ENCODE results near the gene TMPRSS11A. TPM values are rescaled to one million over a fixed set of nuclear protein-coding genes. Genes with fewer than 3 reads are reported as not detected.

Gene TMPRSS11A
- total RNA-seq, 4 donors from 2014 or later: not detected

GRCh38 chr4:67891645-67892044, 71.6 kb downstream of the TMPRSS11A start:
- Histone ChIP-seq H3K9me3 (no peaks in the 10 kb centered on the region), H3K4me1 (no peaks in the 10 kb centered on the region), H3K36me3 (no peaks in the 10 kb centered on the region), H3K27ac (no peak overlapping the region), H3K4me3 (no peak overlapping the region), H3K27me3 (no peaks in the 10 kb centered on the region)
- intact Hi-C loops (cut with DNase I; ENCODE audit: low total_unique reads) (no loop called here), in situ Hi-C loops (cut with MboI; ENCODE audit: low sequenced_read_pairs in 4 of 4) (no loop called here)
- ATAC-seq (no peak), DNase-seq (no peak)
- TF ChIP-seq CTCF (IDR thresholded peaks at IDR 0.05 in 4 of 5, conservative IDR thresholded peaks at IDR 0.05 in 1 of 5) (no peak), POLR2A (IDR thresholded peaks at IDR 0.05) (no peak)

GRCh38 chr4:67886281-67886680, 77.0 kb downstream of the TMPRSS11A start:
- Histone ChIP-seq H3K4me1 (no peaks in the 10 kb centered on the region), H3K36me3 (no peaks in the 10 kb centered on the region), H3K27ac (no peak overlapping the region), H3K27me3 (no peaks in the 10 kb centered on the region), H3K9me3 (no peaks in the 10 kb centered on the region), H3K4me3 (no peak overlapping the region)
- DNase-seq (no peak), ATAC-seq (no peak)
- intact Hi-C loops (cut with DNase I; ENCODE audit: low total_unique reads) (no loop called here), in situ Hi-C loops (cut with MboI; ENCODE audit: low sequenced_read_pairs in 4 of 4) (no loop called here)
- TF ChIP-seq CTCF (IDR thresholded peaks at IDR 0.05 in 4 of 5, conservative IDR thresholded peaks at IDR 0.05 in 1 of 5) (no peak), POLR2A (IDR thresholded peaks at IDR 0.05) (no peak)

GRCh38 chr4:67885762-67886161, 77.5 kb downstream of the TMPRSS11A start:
- no peak for DNase-seq
- Histone ChIP-seq H3K36me3 (no peaks in the 10 kb centered on the region), H3K27ac (no peak overlapping the region), H3K4me1 (no peaks in the 10 kb centered on the region), H3K4me3 (no peak overlapping the region), H3K9me3 (no peaks in the 10 kb centered on the region), H3K27me3 (no peaks in the 10 kb centered on the region)
- intact Hi-C loops (cut with DNase I; ENCODE audit: low total_unique reads): no loop called here
- TF ChIP-seq POLR2A (IDR thresholded peaks at IDR 0.05): no peak
- no peak for TF ChIP-seq CTCF (IDR thresholded peaks at IDR 0.05 in 4 of 5, conservative IDR thresholded peaks at IDR 0.05 in 1 of 5)
- ATAC-seq: no peak
- in situ Hi-C loops (cut with MboI; ENCODE audit: low sequenced_read_pairs in 4 of 4): no loop called here

- H3K9me3 ChIP-seq: no peaks in the 10 kb centered on the region
- TF ChIP-seq POLR2A (IDR thresholded peaks at IDR 0.05) (no peak), CTCF (IDR thresholded peaks at IDR 0.05 in 4 of 5, conservative IDR thresholded peaks at IDR 0.05 in 1 of 5) (no peak)
- H3K27ac ChIP-seq: no peak overlapping the region
- intact Hi-C loops (cut with DNase I; ENCODE audit: low total_unique reads) (no loop called here), in situ Hi-C loops (cut with MboI; ENCODE audit: low sequenced_read_pairs in 4 of 4) (no loop called here)
- no peaks in the 10 kb centered on the region for H3K27me3 ChIP-seq
- H3K4me3 ChIP-seq: no peak overlapping the region
- no peak for DNase-seq
- H3K36me3 ChIP-seq: no peaks in the 10 kb centered on the region
- no peaks in the 10 kb centered on the region for H3K4me1 ChIP-seq
- no peak for ATAC-seq
Observed at GRCh38 chr4:67884701-67885100, 78.6 kb downstream of the TMPRSS11A start.

GRCh38 chr4:67883902-67884301, 79.4 kb downstream of the TMPRSS11A start, which contains the start of gene TMPRSS11D:
Gene TMPRSS11D, minus strand, starts transcription at chr4:67884002. Its CDS starts 69 bp downstream, at chr4:67883933.
- H3K4me3 ChIP-seq: no peak within 1 kb of the TSS
- intact Hi-C loops (cut with DNase I; ENCODE audit: low total_unique reads): no loop called here
- no peak for ATAC-seq

More at GRCh38 chr4:67883902-67884301, 79.4 kb downstream of the TMPRSS11A start, which contains the start of gene TMPRSS11D:
- no peak for TF ChIP-seq CTCF (IDR thresholded peaks at IDR 0.05 in 4 of 5, conservative IDR thresholded peaks at IDR 0.05 in 1 of 5)
- no peak for DNase-seq
- Histone ChIP-seq H3K27ac (no peak within 1 kb of the TSS), H3K4me1 (no peaks in the 10 kb centered on the region), H3K36me3 (no peaks in the 10 kb centered on the region), H3K27me3 (no peaks in the 10 kb centered on the region), H3K9me3 (no peaks in the 10 kb centered on the region)
- in situ Hi-C loops (cut with MboI; ENCODE audit: low sequenced_read_pairs in 4 of 4): no loop called here

Measured in gastrocnemius medialis (tissue), 4 donors.